Motor neuron (in vitro differentiated cells): ENCODE results near the gene DENND10. TPM values are rescaled to one million over a fixed set of nuclear protein-coding genes. Genes with fewer than 3 reads are reported as not detected.
A peak's percentile ranks its signal among the peaks of the same experiment; 100 is the strongest.
"Not testable (repeated sequence)": the region's sequence is repeated elsewhere in the genome, so short reads cannot be mapped to it uniquely, and the experiment has no call there.

Source experiments
- ATAC-seq, 8 experiments: fragments of 200-7000 bp; cut with Tn5 transposase; replicated peaks in 6 of 8; 2 replicates each; pipeline ENCODE4 v1.8.0; 2021; ENCODE audit warnings: mild to moderate bottlenecking in 8 of 8, moderate library complexity in 8 of 8
- H3K27ac ChIP-seq, 2 donors: fragments of 250-450 bp; sonication (Bioruptor Pico); 2 replicates each; pipeline ENCODE4 v1.9.0; 2021; ENCODE audit warnings: antibody characterized with exemption in 2 of 2, mild to moderate bottlenecking in 2 of 2, moderate library complexity in 1 of 2
- H3K4me1 ChIP-seq, 2 donors: fragments of 250-450 bp; sonication (Bioruptor Pico); replicated peaks in 1 of 2; 2 replicates each; pipeline ENCODE4 v1.6.1; 2021; ENCODE audit warnings: antibody characterized with exemption in 2 of 2, mild to moderate bottlenecking in 2 of 2, moderate library complexity in 1 of 2
- H3K4me3 ChIP-seq, 5 donors: fragments of 250-450 bp; sonication (Bioruptor Pico); 2 replicates each; pipeline ENCODE4 v1.9.0; 2021; ENCODE audit warnings: antibody characterized with exemption in 5 of 5, mild to moderate bottlenecking in 5 of 5, moderate library complexity in 4 of 5
- WGBS, 10 experiments: fragments of 450-650 bp; shearing (Covaris generic); methylation state at CpG; one replicate each; pipeline ENCODE4 v1.0.0; 2022; 5-methylcytosine and 5-hydroxymethylcytosine counted together
- in situ Hi-C, 9 experiments: fragments of 400-800 bp; cut with MboI; loops; one replicate each; pipeline ENCODE4 v1.15.0; 2021; ENCODE audit warnings: low sequenced_read_pairs in 9 of 9, low pct_unique_long_range_greater_than_20kb in 2 of 9; ENCODE audit not compliant: unreplicated experiment in 9 of 9
- total RNA-seq, 8 experiments: library from RNA; unstranded; fragments of 300-600 nt; gene quantifications; 2 replicates each; pipeline versions ENCODE4 v1.2.3 to v1.2.4, GENCODE V29; 2022

DENND10 gene
- total RNA-seq, 8 experiments from 2014 or later, result 29.1 to 51.2 (median 39.8) TPM

DNA sequence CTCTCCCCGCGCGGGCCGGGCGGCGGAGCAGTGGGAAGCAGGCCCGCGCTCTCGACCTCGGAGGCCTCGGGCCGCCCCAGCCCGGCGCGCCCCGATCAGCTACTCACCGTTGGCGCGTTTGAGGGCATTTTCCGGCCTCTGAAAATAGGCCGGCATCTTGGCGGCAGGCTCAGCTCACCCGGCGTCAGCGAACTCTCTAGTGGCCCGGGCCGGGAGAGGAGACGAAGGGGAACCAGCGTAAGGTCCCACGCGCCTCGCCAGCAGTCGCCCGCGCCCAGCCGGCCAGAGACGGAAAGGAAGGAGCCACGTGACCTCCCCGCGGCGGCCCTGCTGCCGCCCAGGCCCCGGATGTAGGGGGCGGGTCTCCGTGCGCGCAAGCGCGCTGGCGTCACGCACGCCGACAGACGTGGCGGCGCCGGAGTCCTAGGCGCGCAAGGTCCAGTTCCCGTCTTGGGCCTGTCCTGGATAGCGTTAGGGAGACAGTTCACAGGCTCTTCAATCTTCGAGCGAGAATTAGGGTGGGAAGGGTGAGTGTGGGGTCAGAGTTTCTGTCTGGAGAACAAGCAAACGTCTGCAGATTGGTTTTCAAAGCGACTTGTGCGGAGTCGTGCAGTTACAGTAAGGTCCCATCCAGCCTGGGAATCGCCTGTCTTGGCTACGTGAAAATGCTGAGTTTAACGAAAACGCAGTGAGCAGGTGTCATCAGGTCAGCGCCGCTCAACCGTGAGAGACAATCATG lies 23.2 kb upstream of the DENND10 start, which contains the start of gene EIF3A:
Gene EIF3A, minus strand, starts transcription at position 297 of the 739 bp plus-strand sequence. Its CDS starts 141 bp downstream, at position 156.
- Histone ChIP-seq H3K4me3 (peak within 1 kb of the TSS; percentile 60 to 92 (median 74)), H3K4me1 (peaks cover 5 to 8% of the 10 kb centered on the region in 2 donors), H3K27ac (peak within 1 kb of the TSS; percentile 84 to 94)
- 0 to 7% (median 0%) methylated on average over 3 to 7 of the region's 74 CpGs; no CpG with 5 or more reads in 3 of the 10 experiments for WGBS, 10 experiments
- in situ Hi-C loops, result no loop called here
- ATAC-seq, result peak; percentile 82 to 93 (median 90)

DNA sequence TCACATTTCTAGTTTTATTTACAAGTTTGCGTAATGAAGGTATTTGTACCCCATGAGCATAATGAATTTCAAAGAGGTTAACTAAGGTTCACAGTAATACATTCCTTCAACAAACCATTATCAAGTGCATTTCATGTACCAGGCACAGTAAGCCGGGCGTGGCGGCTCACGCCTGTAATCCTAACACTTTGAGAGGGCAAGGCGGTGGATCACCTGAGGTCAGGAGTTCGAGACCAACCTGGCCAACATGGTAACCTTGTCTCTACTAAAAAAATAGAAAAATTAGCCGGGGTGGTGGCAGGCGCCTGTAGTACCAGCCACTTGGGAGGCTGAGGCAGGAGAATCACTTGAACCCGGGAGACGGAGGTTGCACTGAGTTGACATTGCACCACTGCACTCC lies 19.0 kb upstream of the DENND10 start:
- no peak overlapping the region for H3K27ac ChIP-seq
- WGBS, 10 experiments, result 33 to 100% (median 96%) methylated on average over 1 to 8 of the region's 11 CpGs; no CpG with 5 or more reads in 2 of the 10 experiments
- ATAC-seq, result no peak
- in situ Hi-C loops, result no loop called here
- H3K4me1 ChIP-seq, result peaks cover 0 to 5% of the 10 kb centered on the region in 2 donors
- H3K4me3 ChIP-seq, result no peak overlapping the region

DNA sequence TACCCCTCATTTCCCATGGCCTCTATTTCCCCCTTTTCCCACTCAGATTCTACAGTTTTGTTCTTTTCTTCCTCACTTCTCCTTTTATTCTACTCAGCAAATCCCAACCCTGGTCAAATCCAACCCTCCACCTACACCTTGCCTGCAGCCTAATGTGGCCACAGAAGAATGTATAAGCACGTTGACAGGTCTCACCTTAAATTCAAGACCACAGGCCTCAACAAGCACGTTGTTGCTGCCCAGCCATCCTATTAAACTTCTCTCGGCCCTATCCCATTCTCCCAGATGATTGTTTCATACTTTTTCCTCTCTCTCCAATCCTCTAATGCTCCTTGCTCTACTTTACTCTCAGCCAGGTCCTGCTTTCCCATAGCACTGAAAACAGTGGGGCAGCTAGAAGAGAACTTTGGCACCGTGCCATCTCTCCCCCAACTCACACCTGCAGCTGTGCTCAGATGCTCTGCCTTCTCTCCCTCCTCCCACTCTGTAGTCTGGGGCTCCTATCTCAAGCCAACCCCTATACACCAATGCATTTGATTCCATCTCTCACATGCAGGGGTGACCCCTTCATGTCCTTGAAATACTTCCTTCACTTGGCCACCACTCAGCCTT lies 16.5 kb upstream of the DENND10 start:
- WGBS, 10 experiments, result 45 to 81% (median 56%) methylated on average over 2 to 4 of the region's 4 CpGs
- in situ Hi-C loops, result no loop called here
- ATAC-seq, result no peak

DNA sequence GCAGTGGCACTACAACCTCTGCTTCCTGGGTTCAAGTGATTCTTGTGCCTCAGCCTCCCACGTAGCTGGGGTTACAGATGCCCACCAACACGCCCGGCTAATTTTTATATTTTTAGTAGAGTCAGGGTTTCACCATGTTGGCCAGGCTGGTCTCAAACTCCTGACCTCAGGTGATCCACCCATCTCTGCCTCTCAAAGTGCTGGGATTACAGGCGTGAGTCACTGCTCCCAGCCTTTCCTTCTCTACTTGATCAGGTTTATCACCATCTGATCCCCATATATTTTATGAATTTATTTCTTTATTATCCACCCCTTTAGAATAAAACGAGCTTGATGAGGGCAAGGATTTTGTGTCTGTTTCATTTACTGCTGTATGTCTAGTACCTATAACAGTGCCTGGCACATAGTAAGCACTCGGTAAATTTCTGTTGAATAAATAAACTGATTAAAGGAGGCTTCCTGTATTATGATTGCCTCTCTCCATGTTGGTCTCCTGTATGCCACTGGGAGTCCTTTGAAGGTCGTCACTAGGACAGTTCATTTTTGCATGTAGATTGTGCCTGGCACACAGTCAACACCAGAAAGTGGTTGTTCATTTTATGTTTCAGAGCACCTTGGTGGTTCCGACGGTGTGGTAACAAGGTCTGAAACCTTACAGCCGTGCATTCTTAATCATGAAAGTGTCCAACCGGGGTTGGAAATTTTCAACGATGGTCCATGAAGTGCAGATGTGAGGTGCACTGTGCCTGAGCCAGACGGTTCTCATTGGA lies 13.7 kb upstream of the DENND10 start:
- Histone ChIP-seq H3K4me3 (no peak overlapping the region), H3K4me1 (no peaks in the 10 kb centered on the region), H3K27ac (no peak overlapping the region)
- in situ Hi-C loops, result no loop called here
- WGBS, 10 experiments, result 76 to 94% (median 85%) methylated on average over 1 to 11 of the region's 13 CpGs
- no peak for ATAC-seq

More for the DNA sequence above, 16.5 kb upstream of the DENND10 start:
- no peak overlapping the region for H3K27ac ChIP-seq
- no peaks in the 10 kb centered on the region for H3K4me1 ChIP-seq
- no peak overlapping the region for H3K4me3 ChIP-seq

- in situ Hi-C loops, result no loop called here
- no peaks in the 10 kb centered on the region for H3K4me1 ChIP-seq
- ATAC-seq, result peak in 3 of 8 experiments; percentile 97 to 100 (median 99)
- H3K27ac ChIP-seq, result no peak overlapping the region
- 0 to 92% (median 60%) methylated on average over 1 to 5 of the region's 5 CpGs; no CpG with 5 or more reads in 2 of the 10 experiments for WGBS, 10 experiments
- H3K4me3 ChIP-seq, result no peak overlapping the region
These were observed 12.9 kb upstream of the DENND10 start for GRCh38 chr10:119090968-119091367.

DNA sequence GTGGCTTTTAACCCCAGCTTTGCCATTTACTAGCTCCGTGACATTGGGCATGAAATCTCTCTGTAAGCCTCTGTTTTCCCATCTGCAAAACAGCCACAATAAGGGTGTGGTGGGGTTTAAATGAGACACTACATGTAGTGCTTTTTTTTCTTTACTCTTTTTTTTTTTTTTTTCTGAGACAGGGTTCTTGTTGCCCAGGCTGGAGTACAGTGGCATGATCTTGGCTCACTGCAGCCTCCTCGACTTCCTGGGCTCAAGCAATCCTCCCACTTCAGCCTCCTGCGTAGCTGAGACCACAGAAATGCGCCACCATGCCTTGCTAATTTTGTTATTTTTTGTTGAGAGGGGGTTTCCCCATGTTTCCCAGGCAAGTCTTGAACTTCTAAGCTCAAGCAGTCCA lies 8.3 kb upstream of the DENND10 start:
- 35 to 92% (median 66%) methylated on average over 1 to 4 of the region's 4 CpGs; no CpG with 5 or more reads in 2 of the 10 experiments for WGBS, 10 experiments
- Histone ChIP-seq H3K4me1 (no peaks in the 10 kb centered on the region), H3K27ac (no peak overlapping the region), H3K4me3 (no peak overlapping the region)
- no peak for ATAC-seq
- in situ Hi-C loops, result no loop called here

GRCh38 chr10:119096641-119097415 lies 7.1 kb upstream of the DENND10 start:
- WGBS, 10 experiments, result 67 to 100% (median 97%) methylated on average over 1 to 12 of the region's 12 CpGs
- in situ Hi-C loops, result not testable (repeated sequence)

GRCh38 chr10:119098576-119098975 lies 5.3 kb upstream of the DENND10 start:
- in situ Hi-C loops, result no loop called here
- Histone ChIP-seq H3K4me3 (no peak overlapping the region), H3K27ac (no peak overlapping the region), H3K4me1 (no peaks in the 10 kb centered on the region)
- no peak for ATAC-seq
- 44 to 100% (median 88%) methylated on average over 1 to 3 of the region's 3 CpGs; no CpG with 5 or more reads in 1 of the 10 experiments for WGBS, 10 experiments

More at GRCh38 chr10:119096641-119097415, 7.1 kb upstream of the DENND10 start:
- not testable (repeated sequence) for H3K4me3 ChIP-seq, H3K4me1 ChIP-seq, H3K27ac ChIP-seq, ATAC-seq

DNA sequence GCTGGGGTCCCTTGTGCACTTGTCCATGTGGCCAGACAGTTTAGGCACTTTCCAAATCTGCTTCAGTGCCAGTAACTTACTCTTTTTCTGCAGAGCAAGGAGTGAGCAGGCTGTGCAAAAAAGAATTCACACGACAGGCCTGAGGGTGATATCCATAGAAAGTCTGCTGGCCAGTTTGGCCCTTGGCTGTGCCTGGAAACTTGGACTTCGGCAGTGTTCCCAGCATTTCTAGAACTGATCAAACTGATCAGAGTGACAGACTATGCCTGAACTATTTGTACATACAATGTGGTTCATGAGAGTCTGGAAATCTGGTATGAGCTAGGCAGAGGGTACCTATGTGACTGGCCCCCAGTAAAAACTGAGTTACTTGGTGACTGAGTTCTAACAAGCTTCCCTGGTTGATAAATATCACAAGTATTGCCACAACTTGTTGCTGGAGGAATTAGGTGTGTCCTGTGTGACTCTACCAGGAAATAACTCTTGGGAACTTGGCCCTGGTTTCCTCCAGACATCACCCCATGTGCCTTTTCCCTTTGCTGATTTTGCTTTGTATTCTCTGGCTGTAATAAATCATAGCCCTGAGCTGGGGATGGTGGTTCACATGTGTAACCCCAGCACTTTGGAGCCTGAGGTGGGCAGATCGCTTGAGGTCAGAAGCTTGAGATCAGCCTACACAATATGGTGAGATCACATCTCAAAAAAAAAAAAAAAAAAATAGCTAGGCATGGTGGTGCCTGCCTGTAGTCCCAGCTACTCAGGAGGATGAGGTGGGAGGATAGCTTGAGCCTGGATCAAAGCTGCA lies 3.3 kb upstream of the DENND10 start:
- no peak overlapping the region for H3K4me3 ChIP-seq
- H3K4me1 ChIP-seq, result peaks cover 0 to 6% of the 10 kb centered on the region in 2 donors
- no peak overlapping the region for H3K27ac ChIP-seq
- no peak for ATAC-seq
- 17 to 89% (median 77%) methylated on average over 1 to 3 of the region's 3 CpGs; no CpG with 5 or more reads in 3 of the 10 experiments for WGBS, 10 experiments
- in situ Hi-C loops, result no loop called here

- no peak overlapping the region for H3K27ac ChIP-seq
- H3K4me3 ChIP-seq, result no peak overlapping the region
- in situ Hi-C loops, result no loop called here
- ATAC-seq, result no peak
- 40 to 92% (median 80%) methylated on average over 1 to 10 of the region's 10 CpGs for WGBS, 10 experiments
- H3K4me1 ChIP-seq, result peaks cover 0 to 6% of the 10 kb centered on the region in 2 donors
These were observed 2.4 kb upstream of the DENND10 start for GRCh38 chr10:119101366-119102098.

- peak in 3 of 8 experiments; percentile 49 to 62 (median 60) for ATAC-seq
- Histone ChIP-seq H3K4me3 (peak overlapping the region in 1 of 5 donors; percentile 9), H3K27ac (no peak overlapping the region), H3K4me1 (peaks cover 0 to 6% of the 10 kb centered on the region in 2 donors)
- 0 to 97% (median 68%) methylated on average over 1 to 11 of the region's 12 CpGs; no CpG with 5 or more reads in 3 of the 10 experiments for WGBS, 10 experiments
- in situ Hi-C loops, result no loop called here
These were observed 541 bp upstream of the DENND10 start for GRCh38 chr10:119103241-119103902.
